ENCODE measurements around the gene RBP2.

GRCh38 chr3:139514741-139515140 is 38.4 kb upstream of the RBP2 start:
- TF ChIP-seq POLR2A (IDR thresholded peaks at IDR 0.05) (no peak), EP300 (IDR thresholded peaks at IDR 0.05) (no peak)
- TF ChIP-seq, protein P1, sequence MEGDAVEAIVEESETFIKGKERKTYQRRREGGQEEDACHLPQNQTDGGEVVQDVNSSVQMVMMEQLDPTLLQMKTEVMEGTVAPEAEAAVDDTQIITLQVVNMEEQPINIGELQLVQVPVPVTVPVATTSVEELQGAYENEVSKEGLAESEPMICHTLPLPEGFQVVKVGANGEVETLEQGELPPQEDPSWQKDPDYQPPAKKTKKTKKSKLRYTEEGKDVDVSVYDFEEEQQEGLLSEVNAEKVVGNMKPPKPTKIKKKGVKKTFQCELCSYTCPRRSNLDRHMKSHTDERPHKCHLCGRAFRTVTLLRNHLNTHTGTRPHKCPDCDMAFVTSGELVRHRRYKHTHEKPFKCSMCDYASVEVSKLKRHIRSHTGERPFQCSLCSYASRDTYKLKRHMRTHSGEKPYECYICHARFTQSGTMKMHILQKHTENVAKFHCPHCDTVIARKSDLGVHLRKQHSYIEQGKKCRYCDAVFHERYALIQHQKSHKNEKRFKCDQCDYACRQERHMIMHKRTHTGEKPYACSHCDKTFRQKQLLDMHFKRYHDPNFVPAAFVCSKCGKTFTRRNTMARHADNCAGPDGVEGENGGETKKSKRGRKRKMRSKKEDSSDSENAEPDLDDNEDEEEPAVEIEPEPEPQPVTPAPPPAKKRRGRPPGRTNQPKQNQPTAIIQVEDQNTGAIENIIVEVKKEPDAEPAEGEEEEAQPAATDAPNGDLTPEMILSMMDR (IDR thresholded peaks at IDR 0.05) = no peak
